Bronchial epithelial cell (primary cell): ENCODE measurements around the gene IFNA14. TPM values are rescaled to one million over a fixed set of nuclear protein-coding genes. Genes with fewer than 3 reads are reported as not detected.
"Not testable (repeated sequence)": the region's sequence is repeated elsewhere in the genome, so short reads cannot be mapped to it uniquely, and the experiment has no call there.

Experiments used
- DNase-seq: peaks from one replicate; pipeline ENCODE4 v3.0.0-alpha.2; 2010; ENCODE audit warnings: low read depth
- FAIRE-seq: peaks from 2 replicates; lab custom pipeline; 2011; peaks lifted over from hg19 to GRCh38; lab: Jason Lieb, UNC
- H3K27me3 ChIP-seq: 2 replicates; pipeline ENCODE4 v1.5.1; 2011; ENCODE audit warnings: low read length; ENCODE audit not compliant: control insufficient read depth, insufficient read depth
- H3K36me3 ChIP-seq: 2 replicates; pipeline ENCODE4 v1.5.1; 2011; ENCODE audit warnings: low read length; ENCODE audit not compliant: control insufficient read depth, insufficient read depth
- H3K4me3 ChIP-seq: 2 replicates; pipeline ENCODE4 v1.5.1; 2011; ENCODE audit warnings: mild to moderate bottlenecking, low read depth, low read length, control low read depth
- CTCF ChIP-seq: IDR thresholded peaks from 2 replicates; pipeline ENCODE4 v1.5.1; 2011; ENCODE audit warnings: mild to moderate bottlenecking, moderate library complexity, low read length, control low read depth, inconsistent platforms; ENCODE audit not compliant: insufficient read depth, severe bottlenecking
- total RNA-seq: library from RNA; depleted of rRNA; stranded (reverse); fragments of >200 nt; gene quantifications from 2 replicates; pipeline ENCODE4 v1.2.1, GENCODE V29; 2014

The IFNA14 gene
- total RNA-seq, 1 donor from 2014 or later = not detected

GRCh38 chr9:21233258-21233657, 6.5 kb downstream of the IFNA14 start:
- DNase-seq = no peak
- H3K36me3 ChIP-seq = no peaks in the 10 kb centered on the region
- TF ChIP-seq CTCF = no peak
- H3K4me3 ChIP-seq = no peak overlapping the region
- H3K27me3 ChIP-seq = peaks cover 1% of the 10 kb centered on the region
- FAIRE-seq = no peak

- DNase-seq = no peak
- no peak for FAIRE-seq
- Histone ChIP-seq H3K36me3 (no peaks in the 10 kb centered on the region), H3K4me3 (no peak within 1 kb of the TSS), H3K27me3 (no peaks in the 10 kb centered on the region)
- no peak for TF ChIP-seq CTCF
Observed at GRCh38 chr9:21228122-21228521, 11.7 kb downstream of the IFNA14 start, which contains the start of gene IFNA17. Gene IFNA17, minus strand, starts transcription at chr9:21228222. Its CDS starts 49 bp downstream, at chr9:21228173.

- not testable (repeated sequence) for H3K4me3 ChIP-seq, DNase-seq, H3K27me3 ChIP-seq, H3K36me3 ChIP-seq, FAIRE-seq
Observed at GRCh38 chr9:21217211-21217610, 22.6 kb downstream of the IFNA14 start, which contains the start of gene IFNA16. Gene IFNA16, minus strand, starts transcription at chr9:21217311. Its CDS starts 6 bp downstream, at chr9:21217305.

GRCh38 chr9:21213411-21214326, 26.1 kb downstream of the IFNA14 start:
- H3K27me3 ChIP-seq, H3K4me3 ChIP-seq, FAIRE-seq, H3K36me3 ChIP-seq: not testable (repeated sequence)
- peak; percentile 10 for DNase-seq
- TF ChIP-seq CTCF = peak; percentile 48

GRCh38 chr9:21212160-21212559, 27.6 kb downstream of the IFNA14 start:
- not testable (repeated sequence) for H3K36me3 ChIP-seq, H3K27me3 ChIP-seq, DNase-seq, H3K4me3 ChIP-seq
- peak; percentile 86 for FAIRE-seq

GRCh38 chr9:21210782-21211181, 29.0 kb downstream of the IFNA14 start:
- not testable (repeated sequence) for H3K4me3 ChIP-seq, DNase-seq, FAIRE-seq, H3K36me3 ChIP-seq, H3K27me3 ChIP-seq

GRCh38 chr9:21210311-21210710, 29.5 kb downstream of the IFNA14 start:
- H3K27me3 ChIP-seq = peaks cover 2% of the 10 kb centered on the region
- no peak for TF ChIP-seq CTCF
- FAIRE-seq (no peak), DNase-seq (no peak)
- no peak overlapping the region for H3K4me3 ChIP-seq
- H3K36me3 ChIP-seq = no peaks in the 10 kb centered on the region

GRCh38 chr9:21207043-21207442, 32.8 kb downstream of the IFNA14 start, which contains the start of gene IFNA10:
Gene IFNA10, minus strand, starts transcription at chr9:21207143. Its CDS starts 46 bp downstream, at chr9:21207097.
- not testable (repeated sequence) for H3K4me3 ChIP-seq

More at GRCh38 chr9:21207043-21207442, 32.8 kb downstream of the IFNA14 start, which contains the start of gene IFNA10:
- not testable (repeated sequence) for H3K27me3 ChIP-seq, FAIRE-seq, H3K36me3 ChIP-seq, DNase-seq
